HepG2 (cell line): Measurements from ENCODE around the gene CDH12.

Source experiments
- EEA1 ChIP-seq: sonication (generic); formaldehyde crosslinking; IDR thresholded peaks from 2 replicates; pipeline ENCODE4 v1.5.1; 2020; ENCODE audit warnings: mild to moderate bottlenecking, missing genetic modification reagents, borderline replicate concordance
- ETV6 ChIP-seq: sonication (generic); formaldehyde crosslinking; conservative IDR thresholded peaks from 2 replicates; pipeline ENCODE4 v1.4.0; 2020; ENCODE audit warnings: missing genetic modification reagents
- EZH2 ChIP-seq: conservative IDR thresholded peaks from 2 replicates; pipeline ENCODE4 v1.6.1; 2012; ENCODE audit warnings: mild to moderate bottlenecking, low read depth, low read length, moderate library complexity
- GATAD2A ChIP-seq: IDR thresholded peaks from 2 replicates; pipeline ENCODE4 v1.6.1; 2016
- JUND ChIP-seq: sonication (generic); formaldehyde crosslinking; IDR thresholded peaks from 2 replicates; pipeline ENCODE4 v1.8.0; 2022; ENCODE audit warnings: mild to moderate bottlenecking, missing genetic modification reagents
- NFIC ChIP-seq: IDR thresholded peaks from 2 replicates; pipeline ENCODE4 v1.6.1; 2012; ENCODE audit warnings: mild to moderate bottlenecking, low read length, inconsistent platforms
- TOE1 ChIP-seq: sonication (generic); formaldehyde crosslinking; IDR thresholded peaks from 2 replicates; pipeline ENCODE4 v1.4.0; 2020; ENCODE audit warnings: mild to moderate bottlenecking, missing genetic modification reagents
- ZEB1 ChIP-seq: IDR thresholded peaks from 2 replicates; pipeline ENCODE4 v1.6.1; 2012; ENCODE audit warnings: mild to moderate bottlenecking, low read depth, inconsistent platforms; ENCODE audit not compliant: insufficient replicate concordance
- ZNF138 ChIP-seq: sonication (generic); formaldehyde crosslinking; IDR thresholded peaks from 2 replicates; pipeline ENCODE4 v1.5.0; 2020; ENCODE audit warnings: mild to moderate bottlenecking, low read depth, missing genetic modification reagents
- TF ChIP-seq, protein P1 (sequence below): sonication (generic); formaldehyde crosslinking; conservative IDR thresholded peaks from 2 replicates; pipeline ENCODE4 v1.4.0; 2020; ENCODE audit warnings: missing genetic modification reagents
- TF ChIP-seq, protein P2 (sequence below): sonication (generic); formaldehyde crosslinking; IDR thresholded peaks from 2 replicates; pipeline ENCODE4 v1.4.0; 2020; ENCODE audit warnings: missing genetic modification reagents
- TF ChIP-seq, protein P3 (sequence below): sonication (generic); formaldehyde crosslinking; conservative IDR thresholded peaks from 2 replicates; pipeline ENCODE4 v1.8.0; 2022; ENCODE audit warnings: mild to moderate bottlenecking, moderate library complexity, missing genetic modification reagents
- TF ChIP-seq, protein P4 (sequence below): sonication (generic); formaldehyde crosslinking; IDR thresholded peaks from 2 replicates; pipeline ENCODE4 v1.5.1; 2020; ENCODE audit warnings: missing genetic modification reagents, mild to moderate bottlenecking, borderline replicate concordance
- TF ChIP-seq, protein P5 (sequence below): sonication (generic); formaldehyde crosslinking; IDR thresholded peaks from 2 replicates; pipeline ENCODE4 v1.5.0; 2020; ENCODE audit warnings: mild to moderate bottlenecking, missing genetic modification reagents, moderate library complexity

DNA sequence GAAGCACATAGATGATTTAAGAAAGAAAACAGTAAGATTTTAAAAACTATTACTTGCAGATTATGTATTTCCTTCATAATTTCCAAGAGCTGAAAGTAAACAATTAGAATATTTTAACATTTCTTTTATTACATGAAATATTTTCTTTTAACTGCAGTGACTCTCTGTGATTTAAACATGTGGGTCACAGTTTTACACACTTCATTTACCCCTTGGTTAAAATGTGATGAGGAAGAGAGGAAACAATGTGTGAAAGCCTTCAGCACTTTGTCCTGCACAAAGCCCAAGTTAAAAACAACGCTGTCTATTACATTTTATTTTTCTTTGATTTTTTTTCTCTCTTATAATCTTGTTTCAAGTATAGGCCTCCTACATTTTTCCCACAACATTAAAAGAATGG lies 801.3 kb downstream of the CDH12 start:
- no peak for TF ChIP-seq NFIC
- TF ChIP-seq GATAD2A (CRISPR knock-in tag): no peak
- TF ChIP-seq, protein P1, sequence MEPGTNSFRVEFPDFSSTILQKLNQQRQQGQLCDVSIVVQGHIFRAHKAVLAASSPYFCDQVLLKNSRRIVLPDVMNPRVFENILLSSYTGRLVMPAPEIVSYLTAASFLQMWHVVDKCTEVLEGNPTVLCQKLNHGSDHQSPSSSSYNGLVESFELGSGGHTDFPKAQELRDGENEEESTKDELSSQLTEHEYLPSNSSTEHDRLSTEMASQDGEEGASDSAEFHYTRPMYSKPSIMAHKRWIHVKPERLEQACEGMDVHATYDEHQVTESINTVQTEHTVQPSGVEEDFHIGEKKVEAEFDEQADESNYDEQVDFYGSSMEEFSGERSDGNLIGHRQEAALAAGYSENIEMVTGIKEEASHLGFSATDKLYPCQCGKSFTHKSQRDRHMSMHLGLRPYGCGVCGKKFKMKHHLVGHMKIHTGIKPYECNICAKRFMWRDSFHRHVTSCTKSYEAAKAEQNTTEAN: no peak
- TF ChIP-seq, protein P2, sequence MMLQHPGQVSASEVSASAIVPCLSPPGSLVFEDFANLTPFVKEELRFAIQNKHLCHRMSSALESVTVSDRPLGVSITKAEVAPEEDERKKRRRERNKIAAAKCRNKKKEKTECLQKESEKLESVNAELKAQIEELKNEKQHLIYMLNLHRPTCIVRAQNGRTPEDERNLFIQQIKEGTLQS (CRISPR knock-in tag): no peak
- no peak for TF ChIP-seq ETV6 (CRISPR knock-in tag)
- TF ChIP-seq ZEB1: no peak
- TF ChIP-seq, protein P3, sequence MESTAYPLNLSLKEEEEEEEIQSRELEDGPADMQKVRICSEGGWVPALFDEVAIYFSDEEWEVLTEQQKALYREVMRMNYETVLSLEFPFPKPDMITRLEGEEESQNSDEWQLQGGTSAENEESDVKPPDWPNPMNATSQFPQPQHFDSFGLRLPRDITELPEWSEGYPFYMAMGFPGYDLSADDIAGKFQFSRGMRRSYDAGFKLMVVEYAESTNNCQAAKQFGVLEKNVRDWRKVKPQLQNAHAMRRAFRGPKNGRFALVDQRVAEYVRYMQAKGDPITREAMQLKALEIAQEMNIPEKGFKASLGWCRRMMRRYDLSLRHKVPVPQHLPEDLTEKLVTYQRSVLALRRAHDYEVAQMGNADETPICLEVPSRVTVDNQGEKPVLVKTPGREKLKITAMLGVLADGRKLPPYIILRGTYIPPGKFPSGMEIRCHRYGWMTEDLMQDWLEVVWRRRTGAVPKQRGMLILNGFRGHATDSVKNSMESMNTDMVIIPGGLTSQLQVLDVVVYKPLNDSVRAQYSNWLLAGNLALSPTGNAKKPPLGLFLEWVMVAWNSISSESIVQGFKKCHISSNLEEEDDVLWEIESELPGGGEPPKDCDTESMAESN: no peak
- no peak for TF ChIP-seq EEA1 (CRISPR knock-in tag)
- no peak for TF ChIP-seq JUND (CRISPR knock-in tag)
- TF ChIP-seq, protein P4, sequence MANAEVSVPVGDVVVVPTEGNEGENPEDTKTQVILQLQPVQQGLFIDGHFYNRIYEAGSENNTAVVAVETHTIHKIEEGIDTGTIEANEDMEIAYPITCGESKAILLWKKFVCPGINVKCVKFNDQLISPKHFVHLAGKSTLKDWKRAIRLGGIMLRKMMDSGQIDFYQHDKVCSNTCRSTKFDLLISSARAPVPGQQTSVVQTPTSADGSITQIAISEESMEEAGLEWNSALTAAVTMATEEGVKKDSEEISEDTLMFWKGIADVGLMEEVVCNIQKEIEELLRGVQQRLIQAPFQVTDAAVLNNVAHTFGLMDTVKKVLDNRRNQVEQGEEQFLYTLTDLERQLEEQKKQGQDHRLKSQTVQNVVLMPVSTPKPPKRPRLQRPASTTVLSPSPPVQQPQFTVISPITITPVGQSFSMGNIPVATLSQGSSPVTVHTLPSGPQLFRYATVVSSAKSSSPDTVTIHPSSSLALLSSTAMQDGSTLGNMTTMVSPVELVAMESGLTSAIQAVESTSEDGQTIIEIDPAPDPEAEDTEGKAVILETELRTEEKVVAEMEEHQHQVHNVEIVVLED: no peak
- TF ChIP-seq EZH2: no peak
- TF ChIP-seq, protein P5, sequence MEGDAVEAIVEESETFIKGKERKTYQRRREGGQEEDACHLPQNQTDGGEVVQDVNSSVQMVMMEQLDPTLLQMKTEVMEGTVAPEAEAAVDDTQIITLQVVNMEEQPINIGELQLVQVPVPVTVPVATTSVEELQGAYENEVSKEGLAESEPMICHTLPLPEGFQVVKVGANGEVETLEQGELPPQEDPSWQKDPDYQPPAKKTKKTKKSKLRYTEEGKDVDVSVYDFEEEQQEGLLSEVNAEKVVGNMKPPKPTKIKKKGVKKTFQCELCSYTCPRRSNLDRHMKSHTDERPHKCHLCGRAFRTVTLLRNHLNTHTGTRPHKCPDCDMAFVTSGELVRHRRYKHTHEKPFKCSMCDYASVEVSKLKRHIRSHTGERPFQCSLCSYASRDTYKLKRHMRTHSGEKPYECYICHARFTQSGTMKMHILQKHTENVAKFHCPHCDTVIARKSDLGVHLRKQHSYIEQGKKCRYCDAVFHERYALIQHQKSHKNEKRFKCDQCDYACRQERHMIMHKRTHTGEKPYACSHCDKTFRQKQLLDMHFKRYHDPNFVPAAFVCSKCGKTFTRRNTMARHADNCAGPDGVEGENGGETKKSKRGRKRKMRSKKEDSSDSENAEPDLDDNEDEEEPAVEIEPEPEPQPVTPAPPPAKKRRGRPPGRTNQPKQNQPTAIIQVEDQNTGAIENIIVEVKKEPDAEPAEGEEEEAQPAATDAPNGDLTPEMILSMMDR (CRISPR knock-in tag): no peak
- TF ChIP-seq ZNF138 (CRISPR knock-in tag): no peak
- TF ChIP-seq TOE1 (CRISPR knock-in tag): no peak
